ENCODE data around the gene HPSE2.

- TF ChIP-seq EZH2phosphoT487 (IDR thresholded peaks at IDR 0.05; ENCODE audit: insufficient read depth, low read depth) = no peak
- TF ChIP-seq EZH2 (IDR thresholded peaks at IDR 0.05; ENCODE audit: insufficient read depth, poor library complexity, severe bottlenecking) = no peak
Measured at GRCh38 chr10:99008054-99008453, 227.6 kb downstream of the HPSE2 start.

Measured in GM23248 (cell line).